K562 (cell line): ENCODE data around the gene CHERP.

Experiments used
- CC2D1A ChIP-seq: fragments of 450-650 bp; IDR thresholded peaks from 2 replicates; pipeline ENCODE4 v1.6.1; 2017; ENCODE audit warnings: mild to moderate bottlenecking
- DMBX1 ChIP-seq: fragments of 250-450 bp; sonication (Bioruptor Pico); IDR thresholded peaks from 2 replicates; pipeline ENCODE4 v1.8.0; 2022; ENCODE audit warnings: inconsistent platforms, mild to moderate bottlenecking, moderate library complexity, borderline replicate concordance
- EZH2 ChIP-seq: IDR thresholded peaks from 2 replicates; pipeline ENCODE4 v1.6.1; 2012; ENCODE audit warnings: low read depth, mild to moderate bottlenecking, inconsistent platforms, low read length, borderline replicate concordance
- FOXA1 ChIP-seq: fragments of 450-650 bp; IDR thresholded peaks from 2 replicates; pipeline ENCODE4 v1.6.1; 2016; ENCODE audit warnings: mild to moderate bottlenecking, borderline replicate concordance
- POLR2A ChIP-seq: fragments of 450-650 bp; conservative IDR thresholded peaks from 2 replicates; pipeline ENCODE4 v1.6.1; 2016
- RAD21 ChIP-seq, 2 experiments: fragments of 250-450 bp in 1 of 2; fragments of 450-650 bp in 1 of 2; sonication (Bioruptor Pico) in 1 of 2; formaldehyde crosslinking in 1 of 2; IDR thresholded peaks in 1 of 2; conservative IDR thresholded peaks in 1 of 2; 2 replicates each; pipeline versions ENCODE4 v1.4.0 to v1.8.0; 2020 to 2022; ENCODE audit warnings: mild to moderate bottlenecking in 2 of 2, moderate library complexity in 1 of 2
- RFX7 ChIP-seq: fragments of 250-450 bp; sonication (Bioruptor Pico); IDR thresholded peaks from 2 replicates; pipeline ENCODE4 v1.5.1; 2021; ENCODE audit warnings: mild to moderate bottlenecking
- SP1 ChIP-seq: sonication (generic); formaldehyde crosslinking; IDR thresholded peaks from 2 replicates; pipeline ENCODE4 v1.8.1; 2022; ENCODE audit warnings: mild to moderate bottlenecking, missing genetic modification reagents
- TF ChIP-seq, protein P1 (sequence below): sonication (generic); formaldehyde crosslinking; IDR thresholded peaks from 2 replicates; pipeline ENCODE4 v1.9.0; 2022; ENCODE audit warnings: mild to moderate bottlenecking, missing genetic modification reagents
- TF ChIP-seq, protein P2 (sequence below), 2 experiments: fragments of 450-650 bp; formaldehyde crosslinking in 1 of 2; IDR thresholded peaks; 2 replicates each; pipeline versions ENCODE4 v1.4.0 to v1.6.1; 2014 to 2020; ENCODE audit warnings: mild to moderate bottlenecking in 2 of 2, borderline replicate concordance in 1 of 2, low read depth in 1 of 2

DNA sequence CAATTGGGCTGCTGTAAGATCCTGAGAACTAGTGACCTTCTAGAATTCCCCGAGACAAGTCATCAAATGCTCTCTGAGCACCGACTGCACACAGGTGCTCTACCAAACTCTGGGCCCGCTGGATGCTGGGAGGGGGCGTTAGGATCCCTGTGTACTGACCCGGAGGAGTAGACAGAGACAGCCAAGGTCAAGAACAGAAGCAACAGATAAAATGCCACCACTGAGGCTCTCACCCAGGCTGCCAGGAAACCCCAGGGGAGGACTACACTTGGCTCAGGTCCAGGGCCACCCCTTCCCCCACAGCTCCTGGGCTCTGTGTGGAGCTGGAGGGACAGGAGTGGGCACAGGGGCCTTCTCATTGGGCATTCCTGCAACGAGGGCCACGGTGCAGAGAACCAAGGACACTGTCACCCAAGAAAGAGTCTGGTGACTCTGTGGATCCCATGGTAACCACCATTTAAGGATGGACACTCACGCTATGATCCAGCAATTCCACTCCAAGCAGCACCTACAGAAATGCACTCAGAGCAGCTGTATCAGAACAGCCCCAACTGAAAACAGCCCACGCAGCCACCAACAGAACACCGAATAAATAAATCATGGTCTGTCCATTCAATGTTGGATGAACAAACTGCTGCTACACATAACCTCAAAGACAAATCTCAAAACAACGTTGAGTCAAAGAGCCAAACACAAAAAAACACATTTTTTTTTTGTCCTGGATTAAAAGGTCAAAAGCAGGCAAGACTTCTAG is 46.8 kb upstream of the CHERP start:
- TF ChIP-seq RAD21 (CRISPR knock-in tag; conservative IDR thresholded peaks at IDR 0.05 in 1 of 2, IDR thresholded peaks at IDR 0.05 in 1 of 2), result no peak
- TF ChIP-seq EZH2, result no peak
- TF ChIP-seq POLR2A, result no peak
- TF ChIP-seq, protein P1, sequence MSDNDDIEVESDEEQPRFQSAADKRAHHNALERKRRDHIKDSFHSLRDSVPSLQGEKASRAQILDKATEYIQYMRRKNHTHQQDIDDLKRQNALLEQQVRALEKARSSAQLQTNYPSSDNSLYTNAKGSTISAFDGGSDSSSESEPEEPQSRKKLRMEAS (CRISPR knock-in tag), result no peak; the same call in 1 of the 2 replicates
- no peak for TF ChIP-seq RFX7 (CRISPR knock-in tag)
- TF ChIP-seq, protein P2, sequence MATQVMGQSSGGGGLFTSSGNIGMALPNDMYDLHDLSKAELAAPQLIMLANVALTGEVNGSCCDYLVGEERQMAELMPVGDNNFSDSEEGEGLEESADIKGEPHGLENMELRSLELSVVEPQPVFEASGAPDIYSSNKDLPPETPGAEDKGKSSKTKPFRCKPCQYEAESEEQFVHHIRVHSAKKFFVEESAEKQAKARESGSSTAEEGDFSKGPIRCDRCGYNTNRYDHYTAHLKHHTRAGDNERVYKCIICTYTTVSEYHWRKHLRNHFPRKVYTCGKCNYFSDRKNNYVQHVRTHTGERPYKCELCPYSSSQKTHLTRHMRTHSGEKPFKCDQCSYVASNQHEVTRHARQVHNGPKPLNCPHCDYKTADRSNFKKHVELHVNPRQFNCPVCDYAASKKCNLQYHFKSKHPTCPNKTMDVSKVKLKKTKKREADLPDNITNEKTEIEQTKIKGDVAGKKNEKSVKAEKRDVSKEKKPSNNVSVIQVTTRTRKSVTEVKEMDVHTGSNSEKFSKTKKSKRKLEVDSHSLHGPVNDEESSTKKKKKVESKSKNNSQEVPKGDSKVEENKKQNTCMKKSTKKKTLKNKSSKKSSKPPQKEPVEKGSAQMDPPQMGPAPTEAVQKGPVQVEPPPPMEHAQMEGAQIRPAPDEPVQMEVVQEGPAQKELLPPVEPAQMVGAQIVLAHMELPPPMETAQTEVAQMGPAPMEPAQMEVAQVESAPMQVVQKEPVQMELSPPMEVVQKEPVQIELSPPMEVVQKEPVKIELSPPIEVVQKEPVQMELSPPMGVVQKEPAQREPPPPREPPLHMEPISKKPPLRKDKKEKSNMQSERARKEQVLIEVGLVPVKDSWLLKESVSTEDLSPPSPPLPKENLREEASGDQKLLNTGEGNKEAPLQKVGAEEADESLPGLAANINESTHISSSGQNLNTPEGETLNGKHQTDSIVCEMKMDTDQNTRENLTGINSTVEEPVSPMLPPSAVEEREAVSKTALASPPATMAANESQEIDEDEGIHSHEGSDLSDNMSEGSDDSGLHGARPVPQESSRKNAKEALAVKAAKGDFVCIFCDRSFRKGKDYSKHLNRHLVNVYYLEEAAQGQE (IDR thresholded peaks at IDR 0.05; ENCODE audit: borderline replicate concordance), result no peak
- TF ChIP-seq, protein P2 (CRISPR knock-in tag; IDR thresholded peaks at IDR 0.05; ENCODE audit: low read depth), result no peak
- TF ChIP-seq SP1 (CRISPR knock-in tag), result no peak
- TF ChIP-seq CC2D1A, result no peak
- no peak for TF ChIP-seq DMBX1 (CRISPR knock-in tag)
- no peak for TF ChIP-seq FOXA1
